HK-2 (cell line): ENCODE results near the gene FCHO2.
"Not testable (repeated sequence)": the region's sequence is repeated elsewhere in the genome, so short reads cannot be mapped to it uniquely, and the experiment has no call there.

ENCODE experiments used
- DNase-seq: peaks from one replicate; pipeline ENCODE4 v3.0.0-alpha.2; 2018; ENCODE audit not compliant: unreplicated experiment

Gene FCHO2

GRCh38 chr5:72955768-72956323 lies at the start of gene FCHO2:
Gene FCHO2, plus strand, starts transcription at chr5:72956041. Its CDS starts 56 bp downstream, at chr5:72956097.
- DNase-seq, result peak; percentile 96

- no peak for DNase-seq
Measured at GRCh38 chr5:72906806-72907205, 49.0 kb upstream of the FCHO2 start.

GRCh38 chr5:72908664-72909063 lies 47.2 kb upstream of the FCHO2 start:
- no peak for DNase-seq

GRCh38 chr5:72917371-72917776 lies 38.5 kb upstream of the FCHO2 start:
- DNase-seq, result no peak

GRCh38 chr5:72920690-72921502 lies 34.9 kb upstream of the FCHO2 start:
- DNase-seq, result no peak

GRCh38 chr5:72921886-72922285 lies 34.0 kb upstream of the FCHO2 start:
- no peak for DNase-seq

- no peak for DNase-seq
Measured at GRCh38 chr5:72922422-72922821, 33.4 kb upstream of the FCHO2 start.

GRCh38 chr5:72925336-72926010 lies 30.4 kb upstream of the FCHO2 start:
- no peak for DNase-seq

GRCh38 chr5:72932686-72933085 lies 23.2 kb upstream of the FCHO2 start:
- DNase-seq, result not testable (repeated sequence)

- DNase-seq, result not testable (repeated sequence)
Measured at GRCh38 chr5:72934953-72935725, 20.7 kb upstream of the FCHO2 start.

GRCh38 chr5:72936893-72937292 lies 18.9 kb upstream of the FCHO2 start:
- DNase-seq, result no peak

GRCh38 chr5:72937517-72938061 lies 18.3 kb upstream of the FCHO2 start:
- DNase-seq, result no peak

GRCh38 chr5:72938206-72938605 lies 17.6 kb upstream of the FCHO2 start:
- no peak for DNase-seq

- DNase-seq, result no peak
Measured at GRCh38 chr5:72940082-72940481, 15.8 kb upstream of the FCHO2 start.

- no peak for DNase-seq
Measured at GRCh38 chr5:72943307-72943706, 12.5 kb upstream of the FCHO2 start.

- DNase-seq, result no peak
Measured at GRCh38 chr5:72947498-72947897, 8.3 kb upstream of the FCHO2 start.

- DNase-seq, result no peak
Measured at GRCh38 chr5:72949481-72949880, 6.4 kb upstream of the FCHO2 start.

- DNase-seq, result no peak
Measured at GRCh38 chr5:72951671-72952468, 4.0 kb upstream of the FCHO2 start.

- DNase-seq, result no peak
Measured at GRCh38 chr5:72954389-72954788, 1.5 kb upstream of the FCHO2 start.

GRCh38 chr5:72955143-72955767 lies 586 bp upstream of the FCHO2 start:
- no peak for DNase-seq
